Kidney epithelial cell (primary cell): Measurements from ENCODE around the gene CCDC71L. TPM values are rescaled to one million over a fixed set of nuclear protein-coding genes. Genes with fewer than 3 reads are reported as not detected.

Experiments
- DNase-seq: peaks from one replicate; pipeline ENCODE4 v3.0.0-alpha.2; 2010; ENCODE audit warnings: low read depth
- H3K27me3 ChIP-seq: 2 replicates; pipeline ENCODE4 v1.6.0; 2011; ENCODE audit warnings: low read length; ENCODE audit not compliant: control insufficient read depth, insufficient read depth
- H3K36me3 ChIP-seq: 2 replicates; pipeline ENCODE4 v1.5.1; 2011; ENCODE audit warnings: low read length; ENCODE audit not compliant: control insufficient read depth, insufficient read depth
- H3K4me3 ChIP-seq: 2 replicates; pipeline ENCODE4 v1.5.1; 2011; ENCODE audit warnings: low read depth, mild to moderate bottlenecking, control low read depth, low read length
- CTCF ChIP-seq: IDR thresholded peaks from 2 replicates; pipeline ENCODE4 v1.5.1; 2011; ENCODE audit warnings: mild to moderate bottlenecking, moderate library complexity, low read length, control low read depth, inconsistent platforms; ENCODE audit not compliant: insufficient read depth, poor library complexity, severe bottlenecking
- total RNA-seq: library from RNA; depleted of rRNA; stranded (reverse); fragments of >200 nt; gene quantifications from 2 replicates; pipeline ENCODE4 v1.2.3, GENCODE V29; 2015

CCDC71L gene
- total RNA-seq, 1 donor from 2014 or later = 32.1 TPM

DNA sequence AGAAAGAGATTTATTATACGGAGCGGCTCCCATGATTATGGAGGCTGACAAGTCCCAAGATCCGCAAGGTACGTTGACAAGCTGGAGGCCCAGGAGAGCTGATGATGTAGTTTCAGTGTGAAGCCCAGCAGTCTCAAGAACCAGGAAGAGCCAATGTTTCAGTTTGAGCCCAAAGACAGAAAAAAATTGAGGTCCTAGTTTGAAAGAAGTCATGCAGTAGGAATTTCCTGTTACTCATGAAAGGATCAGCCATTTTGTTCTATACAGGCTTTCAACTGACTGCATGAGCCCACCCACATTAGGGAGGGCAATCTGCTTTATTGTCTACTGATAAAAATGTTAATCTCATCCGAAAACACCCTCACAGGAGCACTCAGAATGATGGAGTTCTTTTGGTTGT, 51.5 kb downstream of the CCDC71L start:
- peak; percentile 44 for DNase-seq
- Histone ChIP-seq H3K4me3 (no peak overlapping the region), H3K36me3 (no peaks in the 10 kb centered on the region), H3K27me3 (no peaks in the 10 kb centered on the region)
- no peak for TF ChIP-seq CTCF

DNA sequence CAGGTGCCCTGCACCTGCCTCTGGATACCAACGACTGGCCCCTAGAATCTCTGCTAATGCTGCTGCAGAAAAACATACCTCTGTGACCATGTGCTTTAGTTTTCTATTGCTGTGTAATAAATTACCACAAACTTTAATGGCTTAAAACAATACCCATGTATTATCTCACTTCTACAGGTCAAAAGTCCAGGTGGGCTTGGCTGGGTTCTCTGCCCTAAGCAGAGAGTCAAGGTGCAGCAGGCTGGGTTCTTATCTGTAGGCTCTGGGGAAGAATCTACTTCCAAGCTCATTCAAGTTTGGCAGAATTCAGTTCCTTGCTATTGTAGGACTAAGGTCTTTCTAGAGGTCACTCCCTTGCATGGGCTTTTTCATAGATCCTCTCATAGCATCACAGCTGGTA, 52.3 kb downstream of the CCDC71L start:
- Histone ChIP-seq H3K4me3 (no peak overlapping the region), H3K36me3 (no peaks in the 10 kb centered on the region), H3K27me3 (no peaks in the 10 kb centered on the region)
- DNase-seq = no peak
- no peak for TF ChIP-seq CTCF

Other genes starting within 250 kb of the CCDC71L start
- 0.50 and 0.75 TPM in 2 replicates for gene PIK3CG, start 204.1 kb upstream of the CCDC71L start, total RNA-seq